ENCODE data around the gene FAM81A. TPM values are rescaled to one million over a fixed set of nuclear protein-coding genes. Genes with fewer than 3 reads are reported as not detected.

The FAM81A gene
- total and polyA plus RNA-seq, 12 donors: 0.08 to 0.96 (median 0.28) TPM; not detected in 4

DNA sequence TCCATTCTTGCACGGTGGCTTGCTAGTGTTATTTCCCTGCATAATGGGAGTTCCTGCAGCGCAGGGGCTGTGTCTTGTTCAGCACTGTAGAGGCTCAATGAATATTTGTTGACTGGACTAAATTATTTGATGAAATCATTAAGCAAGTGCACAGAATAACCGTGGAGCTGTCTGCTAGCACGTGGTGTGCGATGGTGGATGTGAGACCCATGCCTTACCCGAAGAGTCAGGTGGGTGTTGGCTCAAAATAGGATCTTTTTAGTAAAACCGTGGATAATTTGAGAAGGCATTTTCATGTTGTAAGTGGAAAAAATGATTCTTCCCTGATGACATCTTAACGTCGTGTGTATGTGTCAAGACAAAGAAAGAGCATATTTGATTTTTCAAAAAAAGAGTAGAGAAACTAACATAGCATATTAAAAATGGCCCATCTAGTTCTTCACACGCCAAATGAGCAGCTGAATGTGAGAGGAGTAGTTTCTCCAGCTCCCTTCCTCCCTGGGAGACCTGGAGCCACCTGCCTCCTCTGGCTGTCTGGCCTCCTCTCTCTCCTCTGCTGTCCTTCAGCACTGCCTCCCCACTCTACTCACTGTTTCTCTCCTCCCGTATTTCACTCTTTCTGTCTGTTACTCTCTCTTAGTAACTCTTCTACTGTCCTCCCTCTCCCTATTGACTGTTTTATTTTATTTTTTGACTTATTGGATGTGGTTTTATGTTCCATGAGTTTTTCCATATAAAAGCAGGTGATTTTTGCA lies 6.3 kb downstream of the FAM81A start:
- intact Hi-C loops (cut with DNase I): no loop called here
- no peaks in the 10 kb centered on the region for H3K9me3 ChIP-seq (replicated peaks in 1 of 3)
- TF ChIP-seq CTCF (IDR thresholded peaks at IDR 0.05) (no peak), POLR2A (IDR thresholded peaks at IDR 0.05) (no peak)
- DNase-seq: no peak
- H3K27me3 ChIP-seq: no peaks in the 10 kb centered on the region
- H3K36me3 ChIP-seq (replicated peaks in 1 of 2): no peaks in the 10 kb centered on the region
- WGBS, 4 donors: 79 to 89% (median 82%) methylated on average over 11 of the region's 11 CpGs
- no peaks in the 10 kb centered on the region for H3K4me1 ChIP-seq (replicated peaks in 1 of 2)
- H3K27ac ChIP-seq: no peak overlapping the region
- H3K4me3 ChIP-seq: no peak overlapping the region

DNA sequence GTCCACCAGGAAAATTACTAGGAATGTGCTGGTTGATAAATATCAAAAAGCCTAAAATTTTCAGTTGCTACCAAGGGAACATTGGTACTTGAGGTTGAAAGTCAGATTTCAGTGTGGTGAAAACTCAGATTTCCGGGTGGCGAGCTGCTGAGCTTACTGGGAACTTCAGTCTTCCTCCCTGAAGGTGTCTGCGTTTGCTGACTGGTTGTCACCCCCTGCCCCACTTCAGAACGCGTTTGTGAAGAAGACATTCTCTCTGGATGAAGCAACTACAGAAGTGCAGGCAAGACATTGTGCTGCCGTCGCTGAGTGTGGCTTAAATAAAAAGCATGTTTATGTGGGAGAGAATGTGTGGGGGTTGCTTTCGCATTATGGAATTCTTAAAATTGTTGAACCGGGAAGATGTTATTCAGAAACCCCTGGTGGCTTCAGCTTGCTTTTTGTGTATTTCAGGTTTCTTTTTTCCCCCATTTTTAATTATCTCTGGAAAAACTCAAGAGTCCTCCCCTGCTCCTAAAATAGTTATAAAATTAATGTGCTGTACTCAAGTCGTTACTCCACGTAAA lies 7.1 kb downstream of the FAM81A start:
- no peak overlapping the region for H3K4me3 ChIP-seq
- H3K9me3 ChIP-seq (replicated peaks in 1 of 3): no peaks in the 10 kb centered on the region
- no peaks in the 10 kb centered on the region for H3K36me3 ChIP-seq (replicated peaks in 1 of 2)
- intact Hi-C loops (cut with DNase I): no loop called here
- no peaks in the 10 kb centered on the region for H3K27me3 ChIP-seq
- no peak overlapping the region for H3K27ac ChIP-seq
- H3K4me1 ChIP-seq (replicated peaks in 1 of 2): no peaks in the 10 kb centered on the region
- DNase-seq: no peak
- 51 to 73% (median 65%) methylated on average over 11 of the region's 11 CpGs for WGBS, 4 donors
- TF ChIP-seq POLR2A (IDR thresholded peaks at IDR 0.05) (no peak), CTCF (IDR thresholded peaks at IDR 0.05) (no peak)

- no peak for DNase-seq
- TF ChIP-seq CTCF (IDR thresholded peaks at IDR 0.05): no peak
- TF ChIP-seq POLR2A (IDR thresholded peaks at IDR 0.05): no peak
- intact Hi-C loops (cut with DNase I): no loop called here
- H3K9me3 ChIP-seq (replicated peaks in 1 of 3): no peaks in the 10 kb centered on the region
- H3K36me3 ChIP-seq (replicated peaks in 1 of 2): no peaks in the 10 kb centered on the region
- no peaks in the 10 kb centered on the region for H3K27me3 ChIP-seq
- no peaks in the 10 kb centered on the region for H3K4me1 ChIP-seq (replicated peaks in 1 of 2)
- H3K4me3 ChIP-seq: no peak overlapping the region
- WGBS, 4 donors: 70 to 81% (median 78%) methylated on average over 3 of the region's 3 CpGs
- H3K27ac ChIP-seq: no peak overlapping the region
Observed at GRCh38 chr15:59446232-59446957, 8.4 kb downstream of the FAM81A start.

- WGBS, 4 donors: 67 to 90% (median 86%) methylated on average over 1 of the region's 1 CpG
- no peaks in the 10 kb centered on the region for H3K27me3 ChIP-seq
Observed at GRCh38 chr15:59447367-59447766, 9.4 kb downstream of the FAM81A start.

More at GRCh38 chr15:59447367-59447766, 9.4 kb downstream of the FAM81A start:
- no peak overlapping the region for H3K27ac ChIP-seq
- intact Hi-C loops (cut with DNase I): no loop called here
- H3K36me3 ChIP-seq (replicated peaks in 1 of 2): no peaks in the 10 kb centered on the region
- no peak overlapping the region for H3K4me3 ChIP-seq
- no peak for DNase-seq
- H3K4me1 ChIP-seq (replicated peaks in 1 of 2): no peaks in the 10 kb centered on the region
- no peaks in the 10 kb centered on the region for H3K9me3 ChIP-seq (replicated peaks in 1 of 3)
- no peak for TF ChIP-seq CTCF (IDR thresholded peaks at IDR 0.05)
- no peak for TF ChIP-seq POLR2A (IDR thresholded peaks at IDR 0.05)
